HG03280 (cell line): ENCODE measurements around the gene GRIA2.
"Not testable (repeated sequence)": the region's sequence is repeated elsewhere in the genome, so short reads cannot be mapped to it uniquely, and the experiment has no call there.

ENCODE experiments used
- ATAC-seq: cut with Tn5 transposase; IDR thresholded peaks from one replicate; pipeline ENCODE4 v1.9.1; 2021; ENCODE audit warnings: mild to moderate bottlenecking, moderate library complexity; ENCODE audit not compliant: unreplicated experiment

The GRIA2 gene

DNA sequence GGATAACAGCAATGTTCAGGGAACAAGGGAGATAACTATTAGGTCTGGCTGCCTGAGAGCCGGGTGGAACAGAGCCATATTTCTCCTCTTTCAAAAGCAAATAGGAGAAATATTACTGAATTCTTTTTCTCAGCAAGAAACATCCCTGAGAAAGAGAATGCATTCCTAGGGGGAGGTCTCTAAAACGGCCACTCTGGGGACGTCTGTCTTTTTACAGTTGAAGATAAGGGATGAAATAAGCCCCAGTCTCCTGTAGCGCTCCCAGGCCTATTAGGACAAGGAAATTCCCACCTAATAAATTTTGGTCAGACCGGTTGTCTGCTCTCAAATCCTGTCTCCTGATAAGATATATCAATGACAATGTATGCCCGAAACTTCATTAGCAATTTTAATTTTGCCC, 37.6 kb downstream of the GRIA2 start:
- ATAC-seq: not testable (repeated sequence)

DNA sequence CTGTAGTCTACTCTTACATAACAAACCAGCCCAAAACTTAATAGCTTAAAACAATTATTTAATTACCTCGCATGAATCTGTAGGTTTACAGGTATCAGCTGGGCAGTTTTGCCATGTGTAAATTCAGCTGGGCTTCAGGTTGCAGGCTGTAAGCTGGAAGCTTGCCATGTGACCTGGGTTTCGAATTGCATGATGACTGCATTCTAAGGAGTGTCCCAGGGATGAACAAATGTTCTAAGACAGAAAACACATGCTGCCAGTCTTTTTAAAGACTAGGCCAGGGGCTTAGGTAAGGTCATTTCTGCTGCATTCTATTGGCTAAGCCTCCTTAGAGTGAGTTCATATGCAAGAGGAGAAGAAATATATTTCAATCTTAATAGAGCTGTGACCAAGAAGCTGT, 44.8 kb downstream of the GRIA2 start:
- ATAC-seq: no peak

DNA sequence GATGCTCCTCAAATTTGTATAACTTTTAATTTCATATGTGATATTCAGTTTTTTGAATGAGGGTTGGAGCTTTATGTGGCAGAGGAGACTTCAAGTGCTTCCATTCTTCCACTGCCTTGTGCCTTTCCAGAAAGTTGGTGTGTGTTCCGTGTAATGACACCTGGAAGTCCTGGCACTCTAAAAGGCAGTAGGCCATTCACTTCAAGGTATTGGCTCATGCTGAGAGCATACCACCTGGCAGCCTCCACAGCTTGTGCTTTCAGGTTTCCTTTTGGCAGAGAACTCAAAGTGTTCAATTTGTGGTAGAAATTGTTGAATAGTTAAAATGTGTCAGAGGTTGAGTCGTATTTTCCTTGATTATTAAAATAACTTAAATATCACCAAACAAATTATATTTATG, 49.6 kb downstream of the GRIA2 start:
- no peak for ATAC-seq

DNA sequence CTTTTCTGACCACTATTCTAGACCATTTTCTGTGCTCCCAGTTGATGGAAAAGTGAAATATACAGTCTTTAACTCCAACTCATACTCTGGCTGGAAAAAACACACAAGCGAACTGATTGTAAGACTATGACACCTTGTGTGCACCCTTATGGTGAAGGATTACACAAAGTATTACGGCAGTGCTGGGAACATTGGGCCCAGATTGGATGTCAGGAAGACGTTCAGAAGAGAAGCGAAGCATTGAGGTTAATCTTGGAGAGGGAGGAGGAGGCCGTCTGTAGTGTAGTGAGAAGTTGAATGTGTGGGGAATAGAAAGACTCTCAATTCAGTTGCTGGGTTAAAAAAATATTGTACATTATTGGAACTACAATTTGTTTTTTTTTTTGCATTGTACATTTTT, 50.0 kb downstream of the GRIA2 start:
- no peak for ATAC-seq

DNA sequence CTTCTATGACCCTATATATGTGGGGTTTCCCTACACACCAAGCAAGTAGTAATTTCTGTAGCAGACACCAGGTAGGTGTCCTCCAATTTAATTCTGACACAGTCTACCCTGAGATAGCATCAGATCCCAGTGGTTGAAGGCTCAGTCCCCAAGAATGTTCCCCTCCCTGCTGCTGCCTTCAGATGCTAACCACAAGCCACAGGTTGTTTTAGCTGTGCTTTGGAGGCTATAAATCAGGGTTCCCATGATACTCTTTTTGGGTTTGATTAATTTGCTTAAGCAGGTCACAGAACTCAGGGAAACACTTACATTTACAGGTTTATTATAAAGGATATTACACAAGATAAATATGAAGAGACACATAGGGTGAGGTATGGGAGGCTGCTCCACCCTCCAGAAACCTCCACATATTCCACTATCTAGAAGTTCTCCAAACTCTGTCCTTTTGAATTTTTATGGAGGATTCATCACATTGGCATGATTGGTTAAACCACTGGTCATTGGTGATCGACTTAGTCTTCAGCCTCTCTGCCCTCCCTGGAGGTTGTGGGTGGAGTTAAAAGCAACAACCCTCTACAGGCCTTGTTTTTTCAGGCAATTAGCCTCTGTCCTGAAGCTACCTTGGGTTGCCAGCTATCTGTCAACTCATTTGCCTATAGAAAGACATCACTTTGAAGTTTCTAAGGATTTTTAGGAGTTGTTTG, 50.8 kb downstream of the GRIA2 start:
- no peak for ATAC-seq

DNA sequence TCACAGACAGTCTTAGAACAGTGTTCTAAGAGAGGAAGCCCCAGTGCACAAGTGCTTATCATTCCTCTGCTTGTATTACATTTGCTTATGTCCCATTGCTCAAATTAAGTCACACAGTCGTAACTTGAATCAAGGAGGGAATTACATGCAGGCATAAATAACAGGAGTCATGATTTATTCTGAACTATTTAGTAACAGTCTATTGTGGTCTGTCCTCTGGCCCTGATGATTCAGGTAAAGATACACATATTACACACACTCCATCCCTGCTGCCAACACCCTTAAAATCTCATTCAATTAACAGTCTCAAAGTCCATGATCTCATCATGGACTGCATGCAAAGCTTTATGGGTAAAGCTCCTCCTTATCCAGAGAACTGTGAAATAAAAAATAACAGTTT, 60.1 kb downstream of the GRIA2 start:
- ATAC-seq: no peak

DNA sequence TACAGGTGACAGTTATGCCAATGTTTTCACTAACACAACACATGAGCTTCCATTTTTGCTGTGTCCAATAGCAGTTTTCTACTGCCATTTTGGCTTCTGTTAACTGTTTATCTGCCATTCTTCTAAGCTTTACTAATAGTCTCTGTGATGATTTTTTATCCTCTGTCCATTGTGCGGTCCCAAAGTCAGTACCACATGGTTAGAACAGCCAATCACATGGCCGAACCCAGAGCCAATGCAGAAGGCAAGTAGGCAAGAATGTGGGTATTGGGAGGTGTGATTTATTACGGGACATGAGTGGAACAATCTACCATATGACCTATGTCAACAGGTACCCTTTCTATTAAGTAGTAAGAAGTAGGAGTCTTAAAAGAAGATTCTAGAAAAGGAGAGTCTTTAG, 61.5 kb downstream of the GRIA2 start:
- ATAC-seq: no peak

DNA sequence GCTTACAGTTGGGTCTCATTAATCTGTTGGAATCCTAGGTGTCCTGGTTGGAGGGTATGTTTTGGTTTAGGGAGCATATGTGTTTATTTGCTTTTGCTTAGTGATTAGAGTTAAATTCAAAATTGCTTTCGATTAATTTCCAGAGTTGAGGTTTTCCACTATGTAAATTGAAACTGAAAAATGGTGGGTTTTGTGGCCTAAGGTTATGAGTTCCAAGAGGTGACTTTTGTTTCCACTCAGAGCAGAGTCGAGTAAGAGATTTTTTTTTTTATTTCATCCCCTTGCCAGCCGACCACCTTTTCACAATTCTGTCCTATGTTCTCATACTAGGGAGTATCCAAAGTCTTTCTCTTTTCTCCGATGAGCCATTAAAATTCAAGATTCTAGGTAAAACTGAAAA, 66.9 kb downstream of the GRIA2 start:
- no peak for ATAC-seq

DNA sequence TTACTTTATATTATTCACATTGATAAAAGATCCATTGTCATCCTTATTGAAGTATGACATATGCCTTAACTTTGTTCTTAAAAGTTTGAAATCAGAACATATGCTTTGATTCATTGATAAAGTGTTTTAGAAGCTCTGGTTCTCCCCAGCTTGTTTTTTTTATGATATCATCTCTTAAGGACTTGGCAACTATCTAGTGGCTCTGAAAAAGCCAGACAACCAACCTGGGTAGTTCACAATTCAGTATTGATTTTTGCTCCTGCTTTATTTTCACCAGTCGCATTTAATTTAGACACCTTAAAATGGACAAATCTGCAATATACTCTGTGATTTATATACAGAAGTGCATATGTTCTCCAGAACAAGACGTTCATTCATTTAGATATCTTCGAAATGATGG, 70.1 kb downstream of the GRIA2 start:
- ATAC-seq: no peak

DNA sequence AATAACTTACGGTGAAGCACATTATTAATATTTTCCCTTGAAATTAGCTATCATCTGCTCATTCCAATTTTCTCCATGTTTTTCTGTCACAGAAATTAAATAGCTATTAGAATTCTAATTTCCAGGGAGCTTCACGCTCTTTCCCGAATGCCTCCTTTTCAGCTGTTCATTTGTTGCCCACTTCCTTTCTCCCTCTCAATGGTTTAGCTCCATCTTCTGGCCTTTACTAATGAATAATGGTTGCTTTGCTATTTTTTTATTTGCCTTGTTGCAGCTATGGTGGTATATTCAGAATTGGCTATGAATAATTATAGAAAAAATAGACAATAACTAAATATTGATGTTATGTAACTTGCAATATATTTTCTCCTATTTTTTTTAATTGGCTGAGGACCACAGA, 70.5 kb downstream of the GRIA2 start:
- ATAC-seq: no peak

DNA sequence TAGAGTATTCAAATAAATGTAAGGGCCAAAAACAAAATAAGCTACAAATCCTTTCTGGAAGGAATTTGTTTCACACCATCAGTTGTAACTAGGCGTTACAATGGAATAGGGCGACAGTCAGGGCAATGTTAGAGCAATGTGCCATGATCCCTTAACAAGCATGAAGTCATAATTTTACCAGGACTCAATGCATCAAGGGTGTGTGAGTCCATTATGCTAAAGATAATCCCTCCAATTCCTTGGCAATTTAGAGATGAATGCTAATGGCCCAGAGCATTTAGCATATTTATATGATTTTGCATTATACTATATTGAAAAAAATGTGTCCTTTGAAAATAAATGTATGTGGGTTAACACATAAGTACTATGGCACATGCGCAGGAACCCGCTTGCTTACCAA, 73.1 kb downstream of the GRIA2 start:
- no peak for ATAC-seq

DNA sequence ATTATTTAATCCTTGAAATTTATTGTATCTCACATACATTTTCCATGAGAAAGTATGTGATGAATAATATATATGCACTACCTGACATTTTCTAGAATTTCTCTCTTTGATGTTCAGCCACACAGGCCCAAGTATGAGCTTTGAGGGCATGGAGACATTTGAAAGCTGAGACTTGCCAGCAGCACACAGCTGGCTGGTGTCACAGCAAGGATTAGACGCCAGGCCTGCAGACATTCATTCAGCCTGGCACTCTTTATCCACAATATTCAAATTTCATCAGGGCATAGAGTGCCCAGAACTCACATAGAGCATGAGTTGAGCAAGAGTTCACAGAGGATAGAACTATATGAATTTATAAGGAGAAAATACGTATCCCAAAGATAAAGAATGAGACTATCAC, 74.0 kb downstream of the GRIA2 start:
- ATAC-seq: no peak

DNA sequence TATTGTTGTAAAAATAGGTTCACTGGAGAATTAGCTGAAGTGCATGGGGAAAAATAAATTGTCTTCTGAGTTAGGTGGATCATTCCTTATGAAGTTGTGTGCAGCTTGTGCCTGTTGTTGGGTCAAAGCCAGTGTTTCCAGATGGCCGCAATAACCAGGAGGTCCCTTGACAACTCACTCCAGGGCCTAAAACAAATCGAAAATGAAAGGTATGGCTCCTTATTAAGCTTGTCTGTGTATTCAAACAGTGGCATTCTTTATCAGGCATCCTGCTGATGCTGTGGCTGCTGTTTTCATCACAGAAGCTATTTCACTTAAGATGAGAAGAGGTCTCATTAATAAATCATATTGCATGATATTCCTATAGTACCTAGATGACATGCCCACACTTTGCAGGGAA, 80.2 kb downstream of the GRIA2 start:
- ATAC-seq: no peak

DNA sequence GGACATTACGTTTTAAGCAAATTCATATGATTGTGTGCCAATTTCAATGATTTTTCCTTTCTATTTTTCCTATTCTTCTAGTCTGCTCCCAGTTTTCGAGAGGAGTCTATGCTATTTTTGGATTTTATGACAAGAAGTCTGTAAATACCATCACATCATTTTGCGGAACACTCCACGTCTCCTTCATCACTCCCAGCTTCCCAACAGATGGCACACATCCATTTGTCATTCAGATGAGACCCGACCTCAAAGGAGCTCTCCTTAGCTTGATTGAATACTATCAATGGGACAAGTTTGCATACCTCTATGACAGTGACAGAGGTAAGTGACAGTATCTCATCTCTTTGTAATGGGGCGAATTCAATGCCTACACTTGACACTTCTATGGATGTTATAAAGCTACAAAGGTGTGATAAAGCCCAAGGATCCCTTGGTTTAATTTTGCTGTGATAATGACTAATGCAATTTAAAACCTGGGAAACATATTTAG, 83.0 kb downstream of the GRIA2 start:
- ATAC-seq: no peak

DNA sequence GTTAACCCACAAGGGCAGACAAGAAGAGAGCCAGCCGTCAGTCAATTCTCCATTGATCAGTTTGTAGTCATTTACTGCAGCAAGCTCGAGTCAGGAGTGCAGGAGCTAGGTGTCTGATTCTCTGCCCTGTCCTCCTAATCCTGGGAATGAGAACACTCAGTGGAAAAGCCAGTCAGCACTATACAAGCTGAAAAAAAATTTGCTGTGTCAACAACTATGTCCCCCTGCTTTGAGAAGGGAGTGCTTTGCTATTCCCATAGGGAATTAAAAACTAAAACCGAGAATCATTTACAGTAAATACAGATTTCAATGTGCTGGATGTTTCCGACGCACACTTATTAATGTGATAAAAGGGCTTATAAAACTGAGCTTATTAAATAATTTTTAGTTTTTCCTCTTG, 84.2 kb downstream of the GRIA2 start:
- ATAC-seq: no peak

DNA sequence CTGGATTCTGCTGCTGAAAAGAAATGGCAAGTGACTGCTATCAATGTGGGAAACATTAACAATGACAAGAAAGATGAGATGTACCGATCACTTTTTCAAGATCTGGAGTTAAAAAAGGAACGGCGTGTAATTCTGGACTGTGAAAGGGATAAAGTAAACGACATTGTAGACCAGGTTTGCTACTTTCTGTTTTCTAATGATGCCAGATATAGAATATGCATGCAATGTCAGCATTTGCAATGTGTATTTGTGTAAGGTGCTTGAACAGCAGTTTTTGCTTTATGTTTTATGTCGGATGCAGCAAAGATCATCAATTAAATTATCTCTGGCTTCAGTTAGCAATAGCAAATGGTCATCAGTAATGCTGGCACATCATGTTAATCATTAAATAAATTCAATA, 92.2 kb downstream of the GRIA2 start:
- ATAC-seq: no peak

DNA sequence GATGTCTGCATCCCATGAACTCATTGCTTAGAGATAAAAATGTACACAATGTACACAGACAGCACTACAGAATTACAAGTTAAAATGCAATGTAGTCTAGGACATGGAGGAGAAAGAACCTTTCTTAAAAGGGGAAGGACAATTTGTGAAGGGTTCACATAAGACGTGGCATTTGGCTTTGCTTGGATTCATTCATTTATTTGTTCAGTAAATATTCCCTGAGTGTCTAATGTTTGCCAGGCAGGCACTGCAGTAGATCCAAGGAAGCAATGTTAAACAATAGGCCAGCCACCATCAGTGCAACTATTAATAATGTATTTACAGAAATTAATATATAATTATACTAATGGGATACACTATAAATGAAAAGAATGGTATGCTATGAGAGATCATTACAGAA, 94.4 kb downstream of the GRIA2 start:
- no peak for ATAC-seq

DNA sequence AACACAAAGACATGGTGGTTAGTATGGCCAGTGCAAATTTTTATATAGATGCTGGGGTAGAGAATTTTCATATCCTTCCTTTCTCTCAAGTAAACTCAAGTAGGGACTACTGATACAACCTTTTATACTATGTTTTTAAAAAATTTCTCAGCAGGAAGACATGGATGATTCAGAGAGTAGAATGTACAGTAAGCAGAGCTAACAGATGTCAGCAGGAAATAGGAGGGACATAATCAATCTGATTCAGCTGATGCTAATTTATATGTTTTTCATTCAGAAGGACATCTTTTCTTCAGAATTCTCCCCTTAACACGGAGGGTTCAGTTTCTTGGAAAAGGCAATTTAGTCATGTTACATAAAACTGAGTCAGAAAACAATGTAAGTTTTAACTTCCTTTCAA, 95.4 kb downstream of the GRIA2 start:
- no peak for ATAC-seq

DNA sequence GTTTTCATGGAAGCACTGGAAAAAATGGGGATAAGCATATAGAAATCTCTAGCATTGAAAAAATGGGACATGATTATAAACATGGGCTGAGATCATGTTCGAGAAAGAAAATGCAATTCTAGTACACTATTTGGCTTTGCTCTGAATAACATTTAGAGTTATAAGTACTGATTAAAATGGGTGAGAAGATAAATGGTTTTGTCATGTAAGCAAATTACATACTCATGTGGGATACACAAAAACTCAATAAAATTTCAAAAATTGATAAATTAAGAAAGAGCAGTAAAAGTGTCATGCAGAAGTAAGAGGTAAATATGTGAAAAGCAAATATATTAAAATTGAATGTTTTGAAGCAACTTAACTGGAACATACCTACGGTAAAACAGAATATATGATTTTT, 99.6 kb downstream of the GRIA2 start:
- no peak for ATAC-seq

DNA sequence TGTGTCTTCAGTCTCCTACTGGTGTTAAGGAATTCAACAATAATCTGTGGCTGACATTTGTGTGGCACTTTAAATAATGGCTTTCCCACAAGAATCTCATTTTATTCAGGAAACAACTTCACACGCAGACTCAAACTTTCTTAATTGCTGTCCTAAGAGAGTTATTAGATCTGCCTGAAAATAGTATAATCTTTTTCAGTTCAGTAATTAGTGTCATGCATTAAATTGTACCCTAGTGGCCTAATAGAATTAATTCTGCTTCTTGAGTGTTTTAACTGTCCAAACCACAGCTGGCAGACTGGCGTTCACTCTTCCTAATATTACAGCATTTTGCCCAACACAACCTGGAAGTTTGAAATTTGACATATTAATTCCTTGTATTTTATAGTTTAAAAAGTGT, 107.1 kb downstream of the GRIA2 start:
- no peak for ATAC-seq

DNA sequence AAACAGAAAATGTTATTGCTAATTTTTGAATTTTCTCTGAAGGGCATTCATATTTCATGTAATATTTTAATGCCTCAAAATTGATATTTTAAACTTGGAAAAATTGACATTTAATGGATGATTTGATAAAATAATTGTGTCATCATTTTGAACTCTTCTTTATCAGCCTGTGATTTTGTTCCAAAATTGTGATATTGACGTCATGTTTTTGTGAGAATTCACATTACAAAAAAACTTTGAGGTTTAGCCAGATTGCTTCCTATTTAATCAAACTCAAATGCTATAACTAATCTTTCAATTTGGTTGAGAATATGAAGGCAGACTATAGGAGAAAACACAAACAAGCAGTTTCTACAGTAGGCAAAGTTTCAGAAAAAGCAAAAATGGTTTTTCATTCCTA, 137.4 kb downstream of the GRIA2 start:
- ATAC-seq: no peak

DNA sequence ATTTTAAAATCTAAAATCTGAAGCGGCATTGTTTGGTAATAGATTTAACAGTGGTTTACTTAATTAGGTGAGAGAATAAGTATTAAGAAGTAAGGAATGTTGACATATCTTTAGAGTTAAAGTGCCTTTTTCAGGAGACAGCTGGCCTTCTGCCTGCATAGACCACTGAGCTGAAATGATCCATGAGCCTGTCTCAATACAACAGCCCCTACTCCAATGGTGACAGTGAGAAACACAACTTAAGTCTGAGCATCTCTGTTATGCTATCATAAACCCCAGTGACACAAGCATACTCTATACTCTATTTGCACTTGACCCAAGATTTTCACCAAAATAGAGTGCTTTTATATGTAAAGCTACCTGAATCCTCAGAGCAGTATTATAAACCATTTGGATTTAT, 137.9 kb downstream of the GRIA2 start:
- ATAC-seq: no peak

DNA sequence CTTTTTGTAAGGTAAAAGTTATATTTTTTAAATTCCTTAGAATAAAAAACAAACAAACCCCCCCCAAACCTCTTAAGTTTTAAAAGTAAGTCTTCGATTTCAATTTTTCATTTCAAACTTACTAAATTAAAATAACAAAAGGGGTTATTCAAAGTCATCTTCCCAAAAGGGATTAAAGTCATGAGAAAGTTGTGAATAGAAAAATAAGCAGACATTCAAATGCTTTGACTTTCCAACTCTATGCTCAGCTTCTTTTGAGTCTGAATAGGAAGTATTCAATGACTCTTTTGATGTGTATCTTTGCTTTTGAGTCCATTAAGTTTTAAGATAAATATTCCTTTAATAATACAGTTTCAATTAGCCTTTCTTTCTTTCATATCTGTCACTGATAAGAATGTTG, 138.3 kb downstream of the GRIA2 start:
- no peak for ATAC-seq
